DMS153 (cell line): ENCODE data around the gene B3GALT6.

Experiments used
- DNase-seq: peaks from one replicate; lab custom pipeline; 2025; lab: John Stamatoyannopoulos, UW

B3GALT6 gene

GRCh38 chr1:1264868-1265272, 32.8 kb downstream of the B3GALT6 start:
- no peak for DNase-seq

- DNase-seq: no peak
Measured at GRCh38 chr1:1267488-1268283, 35.6 kb downstream of the B3GALT6 start.

GRCh38 chr1:1268284-1268682, 36.2 kb downstream of the B3GALT6 start:
- no peak for DNase-seq

DNA sequence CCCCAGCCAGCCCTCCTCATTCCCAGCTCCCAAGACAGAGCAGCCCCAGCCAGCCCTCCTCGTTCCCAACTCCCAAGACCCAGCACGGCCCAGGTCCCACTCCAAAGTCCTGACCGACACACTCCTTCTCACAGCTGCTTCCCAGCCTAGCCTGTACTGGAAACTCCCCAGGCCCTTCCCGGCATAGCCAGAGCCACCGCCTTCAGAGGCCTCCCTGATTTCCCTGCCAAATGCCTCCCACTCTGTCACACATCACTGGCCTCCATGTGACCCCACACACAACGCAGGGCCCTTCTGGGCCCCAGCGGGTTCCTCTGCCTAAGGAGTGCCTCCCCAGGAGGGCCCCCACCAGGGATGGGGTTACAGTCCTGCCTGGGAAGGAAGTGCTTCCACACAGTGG, 38.8 kb downstream of the B3GALT6 start:
- no peak for DNase-seq

DNA sequence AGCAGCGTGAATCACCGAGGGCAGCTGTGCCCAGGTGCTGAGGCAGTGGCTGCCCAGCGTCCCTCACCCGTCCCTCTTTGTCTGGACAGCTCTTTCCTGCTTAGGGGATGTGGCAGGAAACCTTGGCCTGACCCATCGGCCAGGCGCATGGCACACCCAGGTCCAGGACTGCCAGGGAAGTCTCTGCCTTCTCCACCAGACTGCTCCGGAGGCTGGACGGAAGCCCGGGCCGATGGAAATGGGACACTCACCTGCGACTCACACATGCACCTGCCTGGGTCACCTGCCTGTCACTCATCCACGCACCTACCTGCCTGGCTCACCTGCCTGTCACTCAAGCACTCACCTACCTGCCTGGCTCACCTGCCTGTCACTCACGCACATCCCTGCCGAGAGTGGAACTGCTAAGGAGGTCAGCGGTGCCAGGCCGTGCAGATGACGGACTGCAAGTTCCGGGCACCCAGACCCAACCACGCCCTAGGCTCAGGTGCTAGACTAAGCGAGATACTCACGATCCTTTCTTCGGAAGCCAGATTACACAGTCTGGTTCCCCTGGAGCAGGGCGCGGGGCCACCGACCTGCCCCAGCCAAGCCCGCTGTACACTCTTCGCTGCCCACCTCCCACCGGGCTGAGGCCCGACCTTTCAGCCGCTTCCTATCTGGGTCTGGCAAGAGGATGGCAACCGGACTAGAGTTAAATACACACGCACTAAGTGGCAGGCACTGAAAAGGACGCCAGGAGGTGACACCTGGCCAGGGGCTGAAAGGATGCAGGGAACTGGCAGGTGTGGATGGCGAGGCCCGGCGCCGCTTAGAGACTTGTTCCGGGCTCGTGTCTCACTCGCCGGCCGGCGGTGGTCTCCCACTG, 40.5 kb downstream of the B3GALT6 start:
- DNase-seq: no peak

- no peak for DNase-seq
Measured at GRCh38 chr1:1273209-1273511, 41.1 kb downstream of the B3GALT6 start.

GRCh38 chr1:1273512-1274298, 41.7 kb downstream of the B3GALT6 start, which contains the start of gene UBE2J2:
TSS of gene UBE2J2 (minus strand) at chr1:1273854. CDS start at chr1:1267992, 5,862 bp downstream.
- DNase-seq: peak; percentile 83

GRCh38 chr1:1274299-1274930, 42.4 kb downstream of the B3GALT6 start:
- DNase-seq: no peak

GRCh38 chr1:1274931-1275431, 42.9 kb downstream of the B3GALT6 start:
- no peak for DNase-seq

- DNase-seq: no peak
Measured at GRCh38 chr1:1275836-1276235, 43.8 kb downstream of the B3GALT6 start.

DNA sequence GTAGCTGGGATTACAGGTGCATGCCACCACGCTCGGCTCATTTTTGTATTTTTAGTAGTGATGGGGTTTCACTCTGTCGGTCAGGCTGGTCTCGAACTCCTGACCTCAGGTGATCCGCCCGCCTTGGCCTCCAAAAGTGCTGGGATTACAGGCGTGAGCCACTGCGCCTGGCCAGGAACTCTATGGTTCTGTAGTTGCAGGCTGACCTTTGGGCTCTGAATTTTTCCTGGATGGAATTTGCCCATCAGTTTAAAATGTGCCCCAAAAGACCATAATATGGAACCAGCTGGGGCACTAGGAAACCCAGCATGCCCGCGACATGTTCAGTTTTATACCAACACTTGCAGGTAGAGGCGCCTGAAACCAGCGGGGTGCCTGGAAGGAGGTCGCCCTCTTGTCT, 46.6 kb downstream of the B3GALT6 start:
- no peak for DNase-seq

DNA sequence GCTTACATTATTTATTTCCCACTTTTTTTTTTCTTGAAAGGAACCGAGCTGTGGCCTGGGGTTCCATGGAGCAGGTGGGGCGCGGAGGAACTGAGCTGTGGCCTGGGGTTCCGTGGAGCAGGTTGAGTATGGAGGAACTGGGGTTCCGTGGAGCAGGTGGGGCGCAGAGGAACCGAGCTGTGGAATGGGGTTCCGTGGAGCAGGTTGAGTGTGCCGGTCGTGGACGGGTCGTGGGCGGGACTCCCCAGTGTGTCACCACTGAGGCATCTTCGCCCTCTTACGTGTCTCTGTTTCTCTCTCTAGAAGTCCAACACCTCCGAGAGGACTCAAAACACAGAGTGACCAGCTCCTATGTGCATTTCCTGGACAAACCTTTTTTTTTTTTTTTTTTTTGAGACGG, 47.0 kb downstream of the B3GALT6 start:
- DNase-seq: no peak

DNA sequence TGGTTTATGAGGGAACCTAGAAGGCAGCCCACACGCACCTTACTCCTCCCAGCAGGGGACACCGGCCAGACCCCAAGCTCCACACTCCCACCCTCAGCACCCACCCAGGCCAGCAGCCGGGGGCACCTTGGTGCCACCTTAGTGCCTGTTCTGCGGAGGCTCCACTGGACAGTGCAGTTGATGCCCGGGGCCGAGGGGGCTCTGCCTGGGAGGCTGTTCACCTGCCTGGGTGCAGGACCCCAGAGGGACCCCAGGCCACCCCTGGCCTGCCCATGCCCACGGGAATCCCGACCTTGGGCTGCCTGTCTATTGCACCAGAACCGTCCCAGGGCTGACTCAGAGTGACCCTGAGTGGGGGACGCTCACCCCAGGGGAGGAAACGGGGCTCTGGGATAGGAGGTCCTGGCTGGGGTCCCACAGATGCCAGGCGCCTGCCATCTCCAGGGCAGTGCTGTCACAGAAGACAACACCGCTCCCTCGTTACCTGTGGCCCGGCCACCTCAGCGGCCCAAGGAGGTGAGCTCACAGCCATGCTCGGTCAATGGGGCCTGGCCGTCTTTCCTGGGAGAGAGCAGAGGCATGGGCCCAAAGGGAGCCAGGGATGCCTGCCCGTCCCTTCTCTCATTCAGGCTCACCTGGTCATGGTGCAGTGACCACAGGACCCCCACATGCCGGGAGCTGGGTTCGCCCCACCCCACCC, 48.9 kb downstream of the B3GALT6 start:
- DNase-seq: no peak

GRCh38 chr1:1281533-1282321, 49.7 kb downstream of the B3GALT6 start:
- DNase-seq: peak; percentile 66

GRCh38 chr1:1282998-1283397, 51.0 kb downstream of the B3GALT6 start:
- no peak for DNase-seq

DNA sequence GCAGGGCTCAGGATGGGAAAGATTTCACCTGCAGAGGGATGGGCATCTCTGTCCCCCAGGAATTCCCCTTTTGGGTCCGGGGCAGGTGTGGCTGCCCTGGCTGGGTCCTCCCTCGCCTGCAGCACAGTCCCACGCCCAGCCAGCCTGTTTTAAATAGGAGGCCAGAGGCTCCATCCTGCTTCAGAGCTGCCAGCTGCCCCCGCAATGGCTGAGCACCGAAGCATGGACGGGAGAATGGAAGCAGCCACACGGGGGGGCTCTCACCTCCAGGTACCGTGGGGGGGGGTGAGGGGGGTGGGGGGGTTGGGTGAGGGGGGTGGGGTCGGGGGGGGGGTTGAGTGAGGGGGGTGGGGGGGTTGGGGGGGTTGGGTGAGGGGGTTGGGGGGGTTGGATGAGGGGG, 51.8 kb downstream of the B3GALT6 start:
- peak; percentile 64 for DNase-seq
